ENCODE measurements around the gene DNAI2.

Gene DNAI2

DNA sequence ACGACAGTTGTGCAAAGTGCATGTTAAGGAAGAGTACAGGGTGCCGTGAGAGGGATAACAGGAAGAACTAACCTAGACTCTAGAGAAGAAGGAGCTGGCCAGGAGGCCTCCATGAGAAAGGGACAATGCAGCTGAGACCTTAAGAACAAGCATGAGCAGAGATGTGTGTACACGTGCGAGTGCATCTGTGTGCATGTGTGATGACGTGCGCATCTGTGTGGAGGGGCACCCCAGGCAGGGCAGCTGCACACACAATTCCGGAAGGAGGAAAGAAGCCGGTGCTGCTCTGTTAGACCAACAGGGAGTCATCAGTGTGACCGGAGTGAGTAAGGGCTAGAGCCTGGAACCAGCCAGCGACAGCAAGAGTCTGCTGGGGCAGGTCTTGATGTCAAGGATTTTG lies 44.4 kb downstream of the DNAI2 start:
- Mint-ChIP-seq H3K4me3 (no peak overlapping the region), H3K9me3 (no peaks in the 10 kb centered on the region), H3K27ac (no peak overlapping the region), H3K27me3 (peaks cover 52% of the 10 kb centered on the region), H3K36me3 (no peaks in the 10 kb centered on the region), H3K4me1 (no peaks in the 10 kb centered on the region)
- CTCF ChIA-PET, result interaction anchor here (0.7 kb wide), 1 partner anchor 34 kb away, joined by 3 read pairs; no protein-coding TSS in a partner anchor
- DNase-seq, result no peak

DNA sequence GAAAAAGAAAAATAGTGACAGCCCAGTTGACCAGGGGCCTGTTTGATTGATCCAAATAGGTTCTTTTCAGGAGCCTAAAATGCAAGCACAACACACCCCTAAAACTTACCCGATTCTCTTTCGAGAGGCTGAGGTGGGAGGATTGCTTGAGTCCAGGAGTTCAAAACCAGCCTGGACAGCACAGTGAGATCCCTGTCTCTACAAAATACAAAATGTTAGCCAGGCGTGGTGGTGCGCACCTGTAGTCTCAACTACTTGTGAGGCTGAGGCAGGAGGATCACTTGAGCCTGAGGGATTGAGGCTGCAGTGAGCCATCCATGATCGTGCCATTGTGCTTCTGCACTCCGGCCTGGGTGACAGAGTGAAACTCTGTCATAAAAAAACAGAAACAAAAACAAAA lies 50.5 kb downstream of the DNAI2 start:
- no peaks in the 10 kb centered on the region for H3K9me3 Mint-ChIP-seq
- CTCF ChIA-PET, result no interaction called here
- peaks cover 82% of the 10 kb centered on the region for H3K27me3 Mint-ChIP-seq
- H3K36me3 Mint-ChIP-seq, result peaks cover 3% of the 10 kb centered on the region
- no peak overlapping the region for H3K27ac Mint-ChIP-seq
- peaks cover 36% of the 10 kb centered on the region for H3K4me1 Mint-ChIP-seq
- H3K4me3 Mint-ChIP-seq, result no peak overlapping the region
- no peak for DNase-seq

DNA sequence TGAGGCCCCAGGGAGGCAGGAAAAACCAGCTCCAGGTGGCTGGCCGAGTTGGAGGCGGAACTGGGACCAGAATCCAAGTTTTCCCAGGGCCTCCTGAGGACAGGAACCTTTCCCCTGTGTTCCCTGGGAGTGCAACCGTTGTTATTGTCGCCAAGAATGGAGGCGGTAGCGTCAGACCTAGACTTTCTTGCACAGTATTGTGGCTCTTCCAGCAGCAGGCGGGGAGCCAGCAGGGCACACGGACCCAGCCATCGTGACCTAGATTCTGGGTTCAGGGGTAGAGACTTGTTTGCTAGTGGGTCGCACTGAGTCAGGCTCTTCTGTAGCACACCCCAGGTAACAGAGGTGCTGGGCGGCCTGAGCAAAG lies 51.3 kb downstream of the DNAI2 start:
- H3K4me1 Mint-ChIP-seq, result peaks cover 42% of the 10 kb centered on the region
- peaks cover 4% of the 10 kb centered on the region for H3K36me3 Mint-ChIP-seq
- CTCF ChIA-PET, result no interaction called here
- peak overlapping the region; percentile 39 for H3K4me3 Mint-ChIP-seq
- peaks cover 84% of the 10 kb centered on the region for H3K27me3 Mint-ChIP-seq
- H3K27ac Mint-ChIP-seq, result no peak overlapping the region
- H3K9me3 Mint-ChIP-seq, result no peaks in the 10 kb centered on the region
- no peak for DNase-seq

DNA sequence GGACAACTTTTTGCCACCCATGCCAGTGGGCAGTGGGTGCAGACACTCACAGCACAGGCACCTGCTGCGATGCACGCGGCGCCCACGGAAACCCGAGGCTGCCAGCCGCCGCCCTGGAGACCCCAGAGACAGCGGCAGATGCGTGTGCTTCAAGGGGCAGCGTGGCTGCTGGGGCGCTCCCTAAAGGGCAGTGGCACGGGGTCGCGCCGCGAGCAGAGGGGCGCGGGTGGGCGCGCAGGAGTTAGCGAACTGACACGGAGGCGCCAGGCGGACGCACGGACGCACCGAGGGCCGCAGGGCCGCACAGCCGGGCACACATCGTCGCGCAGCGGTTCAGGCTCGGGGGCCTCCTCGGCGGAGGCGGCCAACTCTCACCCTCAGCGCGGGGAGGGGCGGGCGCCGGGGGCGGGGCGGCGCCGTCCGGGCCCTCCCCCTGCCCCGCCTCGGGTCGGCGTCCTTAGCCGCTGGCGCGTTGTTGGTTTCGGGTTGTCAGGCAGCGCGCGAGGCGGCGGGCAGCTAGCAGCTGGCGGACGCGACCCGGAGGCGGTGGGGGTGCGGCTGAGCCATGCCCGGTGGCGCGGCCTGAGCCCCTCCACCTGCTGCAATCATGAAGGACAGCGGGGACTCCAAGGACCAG lies 51.8 kb downstream of the DNAI2 start, which contains the start of gene KIF19:
KIF19 (plus strand) TSS at position 484 of the 637 bp plus-strand sequence; CDS start at position 608, 124 bp downstream.
- no peak within 1 kb of the TSS for H3K27ac Mint-ChIP-seq
- DNase-seq, result peak; percentile 76
- H3K36me3 Mint-ChIP-seq, result peaks cover 4% of the 10 kb centered on the region
- H3K4me3 Mint-ChIP-seq, result peak within 1 kb of the TSS; percentile 40
- peaks cover 84% of the 10 kb centered on the region for H3K27me3 Mint-ChIP-seq
- CTCF ChIA-PET, result no interaction called here
- no peaks in the 10 kb centered on the region for H3K9me3 Mint-ChIP-seq
- H3K4me1 Mint-ChIP-seq, result peaks cover 42% of the 10 kb centered on the region

DNA sequence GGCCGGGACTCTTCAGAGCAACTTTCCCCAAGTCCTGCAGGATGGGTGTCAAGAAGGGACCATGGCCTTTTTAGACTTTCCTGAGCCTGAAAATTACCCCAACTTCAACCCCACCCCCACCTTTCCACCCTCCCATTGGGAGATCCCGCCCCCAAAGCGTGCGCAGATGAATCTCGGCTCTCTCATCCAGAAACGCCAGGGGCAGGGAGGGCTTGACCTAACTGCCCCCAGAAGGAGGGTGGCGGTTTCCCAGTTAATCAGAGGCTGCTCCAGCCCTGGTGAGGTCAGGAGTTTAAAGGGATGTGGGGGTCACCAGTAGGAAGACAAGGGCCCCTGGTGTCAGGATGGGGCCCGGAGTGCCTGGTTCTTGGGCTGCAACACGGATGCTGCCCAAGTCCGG lies 52.5 kb downstream of the DNAI2 start:
- Mint-ChIP-seq H3K36me3 (peaks cover 4% of the 10 kb centered on the region), H3K4me3 (peak overlapping the region; percentile 40), H3K27ac (no peak overlapping the region), H3K4me1 (peaks cover 42% of the 10 kb centered on the region), H3K9me3 (no peaks in the 10 kb centered on the region), H3K27me3 (peaks cover 85% of the 10 kb centered on the region)
- DNase-seq, result no peak
- CTCF ChIA-PET, result no interaction called here

DNA sequence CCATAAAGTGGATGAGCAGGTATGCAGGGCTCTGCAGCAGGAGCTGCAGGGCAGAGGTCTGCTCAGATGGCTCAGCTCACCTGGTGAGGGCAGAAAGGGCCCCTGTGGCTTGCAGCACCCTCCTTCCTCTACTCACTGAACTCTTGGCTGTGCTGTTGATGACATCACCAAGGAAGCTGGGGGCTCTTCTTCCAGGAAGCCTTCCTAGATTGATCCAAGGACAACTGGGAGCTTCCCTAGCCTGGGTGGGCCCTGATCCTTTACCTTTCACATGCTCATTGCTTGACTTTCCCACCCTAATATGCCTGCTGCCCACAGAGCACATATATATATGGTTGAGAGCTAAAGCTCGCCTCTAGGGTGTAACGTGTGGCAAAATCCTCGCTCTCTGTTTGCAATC lies 54.5 kb downstream of the DNAI2 start:
- CTCF ChIA-PET, result interaction anchor here (0.8 to 1.5 kb wide), 3 partner anchors 28 to 44 kb away, joined by 3 to 4 read pairs (median 4); partner anchors contain the start of gene BTBD17
- DNase-seq, result no peak
- Mint-ChIP-seq H3K9me3 (no peaks in the 10 kb centered on the region), H3K4me3 (no peak overlapping the region), H3K4me1 (peaks cover 50% of the 10 kb centered on the region), H3K36me3 (peaks cover 4% of the 10 kb centered on the region), H3K27me3 (peaks cover 75% of the 10 kb centered on the region), H3K27ac (peak overlapping the region; percentile 20)

DNA sequence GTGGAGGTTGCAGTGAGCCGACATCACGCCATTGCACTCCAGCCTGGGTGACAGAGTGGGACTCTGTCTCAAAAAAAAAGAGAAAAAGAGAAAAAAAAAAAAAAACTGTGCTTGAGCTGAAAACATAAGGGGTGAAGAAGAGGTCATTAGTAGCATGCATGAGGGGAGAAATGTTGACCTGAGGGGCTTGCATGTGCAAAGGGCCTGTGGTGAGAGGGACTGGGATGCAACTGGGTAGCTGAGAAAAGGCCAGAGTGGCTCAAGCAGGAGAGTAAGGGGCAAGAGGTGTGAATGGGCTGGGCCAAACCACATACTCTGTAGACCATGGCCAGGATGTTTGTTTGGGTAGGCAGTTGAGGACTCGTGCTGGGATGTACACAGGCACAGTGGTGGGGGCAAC lies 55.3 kb downstream of the DNAI2 start:
- no peaks in the 10 kb centered on the region for H3K9me3 Mint-ChIP-seq
- peaks cover 68% of the 10 kb centered on the region for H3K27me3 Mint-ChIP-seq
- peaks cover 53% of the 10 kb centered on the region for H3K4me1 Mint-ChIP-seq
- H3K4me3 Mint-ChIP-seq, result no peak overlapping the region
- H3K36me3 Mint-ChIP-seq, result peaks cover 4% of the 10 kb centered on the region
- H3K27ac Mint-ChIP-seq, result peak overlapping the region; percentile 65
- CTCF ChIA-PET, result interaction anchor here (0.6 to 1.5 kb wide), 3 partner anchors 14 to 45 kb away, joined by 3 to 4 read pairs (median 3); no protein-coding TSS in a partner anchor
- no peak for DNase-seq

DNA sequence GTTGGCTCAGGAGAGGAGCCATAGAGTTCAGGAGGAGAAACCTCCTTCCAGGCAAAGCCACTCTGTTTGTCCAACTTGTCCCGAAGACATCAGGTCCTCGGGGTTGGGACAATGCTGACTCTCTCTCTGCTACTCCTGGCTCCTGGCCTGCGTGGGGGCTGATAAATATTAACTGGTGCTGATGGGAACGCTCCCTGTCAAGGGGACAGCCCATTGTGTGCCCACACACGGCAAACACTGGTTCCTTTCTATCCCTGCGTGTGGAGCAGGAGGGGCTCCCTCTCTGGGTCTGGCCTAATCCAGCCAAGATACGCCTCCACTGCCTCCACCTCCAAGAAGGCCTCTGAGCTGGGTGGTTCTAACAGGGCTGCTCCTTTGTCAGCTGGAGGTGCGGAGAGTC lies 56.4 kb downstream of the DNAI2 start:
- H3K9me3 Mint-ChIP-seq, result no peaks in the 10 kb centered on the region
- H3K27ac Mint-ChIP-seq, result no peak overlapping the region
- peaks cover 55% of the 10 kb centered on the region for H3K4me1 Mint-ChIP-seq
- H3K27me3 Mint-ChIP-seq, result peaks cover 61% of the 10 kb centered on the region
- DNase-seq, result no peak
- CTCF ChIA-PET, result interaction anchor here (0.9 to 1.0 kb wide), 2 partner anchors 29 to 46 kb away, joined by 3 read pairs; no protein-coding TSS in a partner anchor
- no peak overlapping the region for H3K4me3 Mint-ChIP-seq
- peaks cover 4% of the 10 kb centered on the region for H3K36me3 Mint-ChIP-seq

DNA sequence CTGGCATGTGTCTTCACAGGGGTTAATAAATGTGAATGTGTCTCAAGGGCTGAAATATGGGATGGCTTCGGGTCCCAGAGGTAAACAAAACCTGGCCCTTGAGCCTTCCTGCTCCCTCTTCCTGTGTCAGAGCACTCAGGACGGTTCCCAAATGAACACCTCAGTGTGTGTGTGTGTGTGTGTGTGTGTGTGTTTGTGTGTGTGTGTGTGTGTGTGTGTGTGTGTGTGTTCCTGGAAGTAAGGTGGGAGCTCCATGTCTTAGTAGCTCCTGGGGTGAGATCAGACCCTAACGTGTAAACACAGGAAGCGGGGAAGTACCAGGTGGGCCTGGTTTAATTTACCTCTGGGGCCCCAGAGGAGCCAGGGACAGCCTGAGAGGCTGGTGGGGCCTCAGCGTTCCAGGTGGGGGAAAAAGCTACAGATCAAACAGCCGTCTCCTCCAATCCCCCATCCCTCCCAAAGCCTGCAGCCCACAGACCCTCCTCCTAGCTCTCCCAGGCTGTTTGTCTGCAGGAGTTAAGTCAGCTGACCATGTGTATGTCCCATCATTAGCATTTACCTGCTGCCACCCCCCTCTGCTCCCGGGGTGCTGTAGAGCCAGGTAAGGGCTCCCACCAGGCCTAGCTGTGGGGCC lies 58.1 kb downstream of the DNAI2 start:
- no peaks in the 10 kb centered on the region for H3K9me3 Mint-ChIP-seq
- H3K27me3 Mint-ChIP-seq, result peaks cover 56% of the 10 kb centered on the region
- CTCF ChIA-PET, result interaction anchor here (1.9 kb wide), 1 partner anchor 21 kb away, joined by 5 read pairs; no protein-coding TSS in a partner anchor
- no peak overlapping the region for H3K4me3 Mint-ChIP-seq
- peaks cover 45% of the 10 kb centered on the region for H3K4me1 Mint-ChIP-seq
- DNase-seq, result no peak
- no peak overlapping the region for H3K27ac Mint-ChIP-seq
- peaks cover 4% of the 10 kb centered on the region for H3K36me3 Mint-ChIP-seq

DNA sequence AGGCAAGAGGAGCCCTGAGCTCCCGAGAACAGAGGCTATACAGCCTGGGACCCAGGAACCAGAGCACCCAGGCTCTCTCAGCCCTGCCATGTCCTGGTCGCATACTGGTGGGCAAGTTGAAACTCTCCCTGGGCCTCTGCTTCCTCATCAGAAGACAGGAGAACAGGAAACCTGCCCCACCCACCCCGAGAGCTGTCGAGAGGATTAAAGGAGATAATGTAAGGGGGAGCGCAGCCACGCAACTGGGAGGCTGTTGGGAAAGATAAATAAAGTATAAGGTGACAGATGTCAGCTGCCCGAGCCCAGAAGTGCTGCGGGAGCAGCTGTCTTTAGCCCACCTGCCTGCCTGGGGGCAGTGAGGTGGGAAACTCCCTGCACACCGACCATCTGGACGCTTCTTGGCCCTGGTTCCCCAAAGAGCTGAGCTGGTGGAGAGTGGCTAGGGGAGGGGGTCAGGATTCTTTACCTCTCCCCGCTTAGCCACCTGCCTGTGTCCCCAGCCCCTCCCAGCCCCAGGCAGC lies 58.8 kb downstream of the DNAI2 start:
- Mint-ChIP-seq H3K4me3 (no peak overlapping the region), H3K9me3 (no peaks in the 10 kb centered on the region), H3K4me1 (peaks cover 38% of the 10 kb centered on the region), H3K36me3 (peaks cover 4% of the 10 kb centered on the region), H3K27me3 (peaks cover 56% of the 10 kb centered on the region), H3K27ac (no peak overlapping the region)
- CTCF ChIA-PET, result interaction anchor here (1.0 to 1.9 kb wide), 2 partner anchors 20 to 35 kb away, joined by 4 to 5 read pairs; partner anchors contain the start of gene GPR142
- no peak for DNase-seq

DNA sequence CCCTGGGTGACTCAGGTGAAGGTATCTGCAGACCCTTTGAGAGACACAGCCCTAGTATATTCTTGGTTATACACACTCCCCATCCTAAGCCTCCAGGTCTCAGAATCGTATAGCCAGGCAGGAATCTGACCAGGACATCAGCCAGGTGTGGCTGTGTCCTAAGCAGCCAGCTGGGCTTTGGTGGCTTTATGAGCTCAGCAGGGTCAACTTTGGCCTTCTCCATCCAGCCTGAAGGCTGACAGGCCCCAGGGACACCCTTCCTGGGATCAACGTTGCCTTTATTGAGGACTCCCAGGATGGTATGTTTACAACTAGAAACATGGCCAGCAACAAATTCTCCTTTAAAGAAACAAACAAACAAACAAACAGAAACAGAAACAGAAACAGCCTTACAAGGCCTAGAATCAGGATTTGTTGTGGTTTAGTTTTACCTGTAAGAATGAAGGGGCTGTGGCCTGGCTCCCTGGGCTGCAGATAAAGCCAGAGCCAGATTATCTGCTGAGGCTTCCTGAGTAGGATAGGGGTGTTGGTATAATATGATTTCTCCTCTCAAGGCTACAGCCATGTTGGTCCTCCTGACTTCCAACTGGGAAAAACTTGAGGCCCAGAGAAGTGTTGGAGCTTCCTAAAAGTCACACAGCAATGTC lies 60.5 kb downstream of the DNAI2 start:
- peaks cover 23% of the 10 kb centered on the region for H3K4me1 Mint-ChIP-seq
- peaks cover 63% of the 10 kb centered on the region for H3K27me3 Mint-ChIP-seq
- H3K27ac Mint-ChIP-seq, result no peak overlapping the region
- no peaks in the 10 kb centered on the region for H3K9me3 Mint-ChIP-seq
- no peak overlapping the region for H3K4me3 Mint-ChIP-seq
- CTCF ChIA-PET, result interaction anchor here (1.0 to 1.1 kb wide), 2 partner anchors 21 to 131 kb away, joined by 3 read pairs; partner anchors contain the start of gene RPL38
- DNase-seq, result no peak
- H3K36me3 Mint-ChIP-seq, result peaks cover under 1% of the 10 kb centered on the region

DNA sequence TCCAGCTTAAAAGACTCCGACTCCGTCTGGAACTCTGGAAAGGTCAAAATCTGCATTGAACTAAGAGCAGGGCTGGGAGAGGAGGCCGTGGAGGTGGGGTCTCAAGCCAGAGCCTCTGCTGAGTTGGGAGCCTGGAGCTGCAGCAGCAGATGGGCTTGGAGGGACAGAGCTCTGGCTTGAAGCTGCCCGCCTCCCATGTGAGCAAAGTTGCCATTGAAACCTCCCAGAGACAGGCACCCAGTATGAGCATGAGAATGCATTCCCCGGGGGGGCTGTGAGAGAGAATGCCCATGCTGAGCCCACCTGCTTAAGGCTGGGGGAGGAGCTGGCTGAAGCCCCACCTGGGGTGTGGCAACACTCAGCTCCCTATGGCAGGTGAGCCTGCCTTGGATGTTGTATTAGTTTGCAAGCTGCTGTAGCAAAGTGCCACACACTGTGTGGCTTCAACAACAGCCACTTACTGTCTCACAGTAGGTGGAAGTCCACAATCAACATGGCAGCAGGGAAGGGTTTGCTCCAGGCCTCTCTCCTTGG lies 61.6 kb downstream of the DNAI2 start:
- no peak overlapping the region for H3K4me3 Mint-ChIP-seq
- H3K9me3 Mint-ChIP-seq, result no peaks in the 10 kb centered on the region
- H3K4me1 Mint-ChIP-seq, result peaks cover 18% of the 10 kb centered on the region
- DNase-seq, result no peak
- H3K36me3 Mint-ChIP-seq, result no peaks in the 10 kb centered on the region
- peaks cover 63% of the 10 kb centered on the region for H3K27me3 Mint-ChIP-seq
- CTCF ChIA-PET, result interaction anchor here (1.0 kb wide), 1 partner anchor 132 kb away, joined by 3 read pairs; the partner anchor contains the start of gene RPL38
- H3K27ac Mint-ChIP-seq, result no peak overlapping the region

DNA sequence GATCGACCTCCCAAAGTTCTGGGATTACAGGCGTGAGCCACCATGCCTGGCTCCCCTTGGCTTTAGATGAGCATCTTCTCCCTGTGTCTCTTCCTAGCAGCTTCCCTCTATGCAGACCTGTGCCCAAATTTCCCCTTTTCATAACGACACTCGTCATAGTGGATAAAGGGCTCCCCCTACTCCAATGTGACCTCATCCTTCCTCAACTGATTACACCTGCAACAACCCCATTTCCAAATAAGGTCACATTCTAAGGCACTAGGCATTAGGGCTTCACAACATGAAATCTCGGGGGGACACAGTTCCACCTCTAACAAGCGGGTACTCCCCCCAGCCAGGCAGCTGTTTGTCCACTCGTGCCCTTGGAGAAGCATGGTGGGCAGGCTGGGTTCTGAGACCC lies 62.3 kb downstream of the DNAI2 start:
- CTCF ChIA-PET, result interaction anchor here (0.9 kb wide), 1 partner anchor 32 kb away, joined by 3 read pairs; no protein-coding TSS in a partner anchor
- Mint-ChIP-seq H3K4me3 (no peak overlapping the region), H3K27me3 (peaks cover 57% of the 10 kb centered on the region), H3K27ac (no peak overlapping the region), H3K36me3 (no peaks in the 10 kb centered on the region), H3K9me3 (no peaks in the 10 kb centered on the region), H3K4me1 (peaks cover 18% of the 10 kb centered on the region)
- no peak for DNase-seq
